ENCODE data around the gene CASS4. TPM values are rescaled to one million over a fixed set of nuclear protein-coding genes. Genes with fewer than 3 reads are reported as not detected.
"Not testable (repeated sequence)": the region's sequence is repeated elsewhere in the genome, so short reads cannot be mapped to it uniquely, and the experiment has no call there.

Gene CASS4
- total RNA-seq, 1 experiment from 2014 or later, result 0.64 TPM

DNA sequence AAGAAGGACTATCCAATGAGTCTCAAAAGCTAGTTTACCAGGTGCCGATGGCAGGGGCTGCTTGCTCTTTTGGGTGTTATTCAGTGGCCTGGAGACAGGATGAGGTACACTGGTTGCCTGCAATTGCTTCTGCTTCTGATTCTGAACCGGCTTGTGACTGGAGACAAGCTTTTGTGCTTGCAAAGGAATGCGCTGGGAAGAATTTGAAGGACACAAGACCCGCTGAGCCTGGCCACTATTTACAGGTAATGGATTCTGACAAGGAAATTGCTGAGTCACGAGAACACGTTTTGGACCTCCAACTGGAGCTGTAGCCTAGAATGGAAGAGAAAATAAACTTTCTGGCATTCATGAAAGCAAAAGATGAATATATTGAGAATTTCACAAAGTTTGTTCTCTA, 25.8 kb upstream of the CASS4 start:
- peak in 1 of 2 experiments; percentile 34 for DNase-seq
- Histone ChIP-seq H3K4me3 (ENCODE audit: low read depth, low read length) (no peak overlapping the region), H3K27me3 (replicated peaks; ENCODE audit: control insufficient read depth, insufficient read depth, low read length) (no peaks in the 10 kb centered on the region), H3K9me3 (no peaks in the 10 kb centered on the region), H3K4me1 (peaks cover 5% of the 10 kb centered on the region), H3K36me3 (ENCODE audit: control insufficient read depth, insufficient read depth, low read length) (peaks cover 11% of the 10 kb centered on the region)
- Mint-ChIP-seq H3K9me3 (ENCODE audit: unreplicated experiment) (no peaks in the 10 kb centered on the region), H3K4me1 (ENCODE audit: low read depth, unreplicated experiment) (peaks cover 37% of the 10 kb centered on the region), H3K4me3 (ENCODE audit: unreplicated experiment) (no peak overlapping the region), H3K27me3 (ENCODE audit: insufficient read depth, unreplicated experiment) (no peaks in the 10 kb centered on the region), H3K36me3 (ENCODE audit: insufficient read depth, unreplicated experiment) (peaks cover 27% of the 10 kb centered on the region), H3K27ac (ENCODE audit: unreplicated experiment) (peak overlapping the region; percentile 49)
- intact Hi-C loops (cut with micrococcal nuclease; ENCODE audit: unreplicated experiment), result no loop called here
- ChIA-PET CTCF (no interaction called here), POLR2A (no interaction called here)
- TF ChIP-seq, protein P1, sequence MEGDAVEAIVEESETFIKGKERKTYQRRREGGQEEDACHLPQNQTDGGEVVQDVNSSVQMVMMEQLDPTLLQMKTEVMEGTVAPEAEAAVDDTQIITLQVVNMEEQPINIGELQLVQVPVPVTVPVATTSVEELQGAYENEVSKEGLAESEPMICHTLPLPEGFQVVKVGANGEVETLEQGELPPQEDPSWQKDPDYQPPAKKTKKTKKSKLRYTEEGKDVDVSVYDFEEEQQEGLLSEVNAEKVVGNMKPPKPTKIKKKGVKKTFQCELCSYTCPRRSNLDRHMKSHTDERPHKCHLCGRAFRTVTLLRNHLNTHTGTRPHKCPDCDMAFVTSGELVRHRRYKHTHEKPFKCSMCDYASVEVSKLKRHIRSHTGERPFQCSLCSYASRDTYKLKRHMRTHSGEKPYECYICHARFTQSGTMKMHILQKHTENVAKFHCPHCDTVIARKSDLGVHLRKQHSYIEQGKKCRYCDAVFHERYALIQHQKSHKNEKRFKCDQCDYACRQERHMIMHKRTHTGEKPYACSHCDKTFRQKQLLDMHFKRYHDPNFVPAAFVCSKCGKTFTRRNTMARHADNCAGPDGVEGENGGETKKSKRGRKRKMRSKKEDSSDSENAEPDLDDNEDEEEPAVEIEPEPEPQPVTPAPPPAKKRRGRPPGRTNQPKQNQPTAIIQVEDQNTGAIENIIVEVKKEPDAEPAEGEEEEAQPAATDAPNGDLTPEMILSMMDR (IDR thresholded peaks at IDR 0.05; ENCODE audit: insufficient read depth in 1 of 2, low read depth in 1 of 2, low read length in 1 of 2, severe bottlenecking in 1 of 2, unreplicated experiment in 1 of 2), result no peak
- BruUV-seq (replicated peaks), result no TSS peak

- intact Hi-C loops (cut with micrococcal nuclease; ENCODE audit: unreplicated experiment), result no loop called here
- Mint-ChIP-seq H3K36me3 (ENCODE audit: insufficient read depth, unreplicated experiment) (peaks cover under 1% of the 10 kb centered on the region), H3K4me1 (ENCODE audit: low read depth, unreplicated experiment) (peaks cover 27% of the 10 kb centered on the region), H3K27ac (ENCODE audit: unreplicated experiment) (no peak overlapping the region), H3K9me3 (ENCODE audit: unreplicated experiment) (no peaks in the 10 kb centered on the region), H3K27me3 (ENCODE audit: insufficient read depth, unreplicated experiment) (no peaks in the 10 kb centered on the region), H3K4me3 (ENCODE audit: unreplicated experiment) (no peak overlapping the region)
- TF ChIP-seq, protein P1 (IDR thresholded peaks at IDR 0.05; ENCODE audit: insufficient read depth in 1 of 2, low read depth in 1 of 2, low read length in 1 of 2, severe bottlenecking in 1 of 2, unreplicated experiment in 1 of 2), result no peak
- Histone ChIP-seq H3K27me3 (replicated peaks; ENCODE audit: control insufficient read depth, insufficient read depth, low read length) (no peaks in the 10 kb centered on the region), H3K4me1 (peaks cover 8% of the 10 kb centered on the region), H3K36me3 (ENCODE audit: control insufficient read depth, insufficient read depth, low read length) (peaks cover 7% of the 10 kb centered on the region), H3K9me3 (no peaks in the 10 kb centered on the region), H3K4me3 (ENCODE audit: low read depth, low read length) (no peak overlapping the region)
- ChIA-PET CTCF (no interaction called here), POLR2A (no interaction called here)
- DNase-seq, result peak in 1 of 2 experiments; percentile 38
- no TSS peak for BruUV-seq (replicated peaks)
Measured at GRCh38 chr20:56388882-56389281, 23.2 kb upstream of the CASS4 start.

DNA sequence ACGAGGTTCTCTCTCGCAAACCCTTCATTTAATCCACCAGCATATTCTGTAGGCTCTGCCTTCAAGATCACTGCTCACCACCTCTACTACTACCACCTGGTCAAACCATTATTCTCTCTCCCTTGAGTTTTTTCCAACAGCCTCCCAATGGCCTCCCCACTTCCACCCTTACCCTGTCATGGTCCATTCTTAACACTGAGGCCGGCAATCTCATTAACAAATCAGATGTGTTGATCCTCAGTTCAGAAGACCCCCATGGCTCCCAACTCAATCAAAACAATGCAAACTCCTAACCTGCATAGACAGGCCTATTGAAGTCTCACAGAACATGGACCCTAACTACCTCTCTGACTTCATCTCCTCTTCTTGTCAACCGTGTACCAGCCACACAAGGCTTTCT, 22.3 kb upstream of the CASS4 start:
- peak overlapping the region; percentile 1 for H3K27ac Mint-ChIP-seq (ENCODE audit: unreplicated experiment)
- Histone ChIP-seq H3K36me3 (ENCODE audit: control insufficient read depth, insufficient read depth, low read length) (peaks cover 8% of the 10 kb centered on the region), H3K27me3 (replicated peaks; ENCODE audit: control insufficient read depth, insufficient read depth, low read length) (no peaks in the 10 kb centered on the region), H3K4me3 (ENCODE audit: low read depth, low read length) (no peak overlapping the region), H3K9me3 (no peaks in the 10 kb centered on the region), H3K4me1 (peaks cover 13% of the 10 kb centered on the region)
- ChIA-PET POLR2A (no interaction called here), CTCF (no interaction called here)
- TF ChIP-seq, protein P1 (IDR thresholded peaks at IDR 0.05; ENCODE audit: insufficient read depth in 1 of 2, low read depth in 1 of 2, low read length in 1 of 2, severe bottlenecking in 1 of 2, unreplicated experiment in 1 of 2), result no peak
- H3K4me1 Mint-ChIP-seq (ENCODE audit: low read depth, unreplicated experiment), result peaks cover 27% of the 10 kb centered on the region
- intact Hi-C loops (cut with micrococcal nuclease; ENCODE audit: unreplicated experiment), result no loop called here
- peak in 1 of 2 experiments; percentile 10 for DNase-seq
- peak overlapping the region; percentile 6 for H3K4me3 Mint-ChIP-seq (ENCODE audit: unreplicated experiment)
- no peaks in the 10 kb centered on the region for H3K9me3 Mint-ChIP-seq (ENCODE audit: unreplicated experiment)
- H3K36me3 Mint-ChIP-seq (ENCODE audit: insufficient read depth, unreplicated experiment), result peaks cover 1% of the 10 kb centered on the region
- no peaks in the 10 kb centered on the region for H3K27me3 Mint-ChIP-seq (ENCODE audit: insufficient read depth, unreplicated experiment)
- no TSS peak for BruUV-seq (replicated peaks)

DNA sequence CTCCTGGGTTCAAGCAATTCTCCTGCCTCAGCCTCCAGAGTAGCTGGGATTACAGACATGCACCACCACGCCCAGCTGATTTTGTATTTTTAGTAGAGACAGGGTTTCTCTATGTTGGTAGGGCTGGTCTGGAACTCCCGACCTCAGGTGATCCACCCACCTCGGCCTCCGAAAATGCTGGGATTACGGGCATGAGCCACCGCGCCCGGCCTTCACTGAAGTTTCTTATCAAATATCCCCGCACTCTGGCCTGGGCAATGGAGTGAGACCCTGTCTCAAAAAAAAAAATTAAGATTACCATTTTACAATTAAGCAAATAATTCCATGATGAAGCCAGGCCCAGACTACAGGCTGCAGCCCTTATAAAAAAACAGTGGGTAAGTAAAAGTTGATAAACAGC, 21.7 kb upstream of the CASS4 start:
- BruUV-seq (replicated peaks); CTCF ChIA-PET; H3K36me3 Mint-ChIP-seq (ENCODE audit: insufficient read depth, unreplicated experiment); H3K9me3 Mint-ChIP-seq (ENCODE audit: unreplicated experiment); H3K27me3 Mint-ChIP-seq (ENCODE audit: insufficient read depth, unreplicated experiment); H3K9me3 ChIP-seq; H3K27me3 ChIP-seq (replicated peaks; ENCODE audit: control insufficient read depth, insufficient read depth, low read length); H3K36me3 ChIP-seq (ENCODE audit: control insufficient read depth, insufficient read depth, low read length); H3K27ac Mint-ChIP-seq (ENCODE audit: unreplicated experiment); intact Hi-C loops (cut with micrococcal nuclease; ENCODE audit: unreplicated experiment): not testable (repeated sequence)
- POLR2A ChIA-PET, result interaction anchor here (0.6 to 0.7 kb wide), 2 partner anchors 49 to 138 kb away, joined by 3 read pairs; no protein-coding TSS in a partner anchor
- Mint-ChIP-seq H3K4me1 (ENCODE audit: low read depth, unreplicated experiment) (peaks cover 27% of the 10 kb centered on the region), H3K4me3 (ENCODE audit: unreplicated experiment) (peak overlapping the region; percentile 6)
- Histone ChIP-seq H3K4me3 (ENCODE audit: low read depth, low read length) (peak overlapping the region; percentile 74), H3K4me1 (peaks cover 13% of the 10 kb centered on the region)
- peak in 1 of 2 experiments; percentile 22 for DNase-seq
